HG03354 (cell line): ENCODE data around the gene PCSK5.

Experiments used
- ATAC-seq: cut with Tn5 transposase; IDR thresholded peaks from one replicate; pipeline ENCODE4 v1.9.1; 2021; ENCODE audit warnings: mild to moderate bottlenecking; ENCODE audit not compliant: unreplicated experiment, poor library complexity, severe bottlenecking

PCSK5 gene

DNA sequence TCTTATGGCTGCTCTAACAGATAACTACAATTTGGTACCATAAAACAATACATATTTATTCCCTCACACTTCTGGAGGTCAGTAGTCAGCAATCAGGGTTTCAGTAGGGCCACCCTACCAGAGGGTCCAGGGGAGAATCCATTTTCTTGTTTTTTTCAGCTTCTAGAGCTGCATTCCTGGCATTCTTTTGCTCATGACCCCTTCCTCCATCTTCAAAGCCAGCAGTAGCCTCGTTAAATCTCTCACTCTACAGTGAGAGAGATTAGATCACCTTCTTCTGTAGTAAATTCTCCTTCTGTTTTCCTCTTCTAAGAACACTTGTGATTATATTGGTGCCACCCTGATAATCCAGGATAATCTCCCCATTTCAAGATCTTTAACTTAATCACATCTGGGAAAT is 316.3 kb downstream of the PCSK5 start:
- no peak for ATAC-seq

DNA sequence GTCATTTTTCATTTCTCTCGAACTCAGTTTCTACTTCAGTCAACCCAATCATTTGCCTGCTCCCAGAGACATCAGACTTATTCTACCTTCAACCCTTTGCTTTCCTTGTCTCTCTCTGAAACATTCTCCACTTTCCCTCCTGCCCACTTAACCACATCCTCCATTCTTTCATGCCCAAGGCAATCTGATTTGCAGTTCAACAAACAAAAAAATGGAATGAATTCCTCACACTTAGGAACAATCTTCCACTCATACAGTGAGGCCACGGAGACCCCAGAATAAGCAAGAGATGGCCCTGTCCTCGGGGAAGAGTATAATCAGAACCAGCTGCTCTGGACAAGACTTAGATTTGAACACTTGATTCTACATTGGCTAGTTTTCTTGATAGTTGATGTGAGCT is 323.3 kb downstream of the PCSK5 start:
- ATAC-seq = no peak

DNA sequence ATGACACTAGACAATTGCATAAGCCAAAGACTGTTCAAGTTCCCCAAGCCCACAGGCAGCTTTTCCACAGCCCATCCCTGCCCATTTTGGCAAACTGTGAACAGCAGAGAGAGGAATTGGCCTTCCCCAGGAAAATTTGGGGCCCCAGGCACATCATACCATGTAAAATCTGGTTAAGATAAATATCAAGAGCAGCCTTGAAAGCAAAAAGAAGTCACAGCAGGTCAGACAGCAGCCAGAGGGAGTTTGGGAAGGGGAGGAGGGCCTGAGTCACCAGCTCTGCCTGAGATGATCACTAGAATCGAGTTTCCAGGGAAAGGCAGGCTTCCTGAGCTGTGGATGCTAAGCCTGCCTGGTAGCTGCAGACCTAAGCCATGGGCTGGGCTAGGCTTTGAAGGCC is 324.6 kb downstream of the PCSK5 start:
- ATAC-seq = no peak

DNA sequence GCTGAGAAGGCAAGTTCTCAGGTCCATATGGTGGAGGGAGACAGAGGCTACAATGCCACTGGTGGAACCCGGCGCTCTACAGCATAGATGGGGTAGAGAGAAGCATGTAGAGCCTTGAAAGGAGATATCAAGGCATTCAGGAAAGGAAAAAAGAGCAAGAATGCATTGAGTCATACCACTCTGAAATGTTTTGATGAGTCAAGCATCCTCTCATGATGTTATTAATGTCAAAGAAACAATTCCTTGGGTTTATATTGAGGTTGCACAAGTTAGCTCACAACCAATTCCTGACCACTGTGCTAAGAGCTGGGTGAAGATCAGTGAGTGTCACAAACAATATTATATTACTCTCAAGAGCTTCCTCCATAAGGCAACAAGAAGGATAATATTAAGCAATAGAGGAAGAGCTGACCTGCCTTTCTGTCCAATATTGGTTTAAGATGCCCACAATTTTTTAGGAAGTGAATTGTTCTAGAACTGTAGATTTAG is 325.7 kb downstream of the PCSK5 start:
- ATAC-seq = no peak

- ATAC-seq = no peak
These were observed 327.8 kb downstream of the PCSK5 start for GRCh38 chr9:76218117-76218885.

DNA sequence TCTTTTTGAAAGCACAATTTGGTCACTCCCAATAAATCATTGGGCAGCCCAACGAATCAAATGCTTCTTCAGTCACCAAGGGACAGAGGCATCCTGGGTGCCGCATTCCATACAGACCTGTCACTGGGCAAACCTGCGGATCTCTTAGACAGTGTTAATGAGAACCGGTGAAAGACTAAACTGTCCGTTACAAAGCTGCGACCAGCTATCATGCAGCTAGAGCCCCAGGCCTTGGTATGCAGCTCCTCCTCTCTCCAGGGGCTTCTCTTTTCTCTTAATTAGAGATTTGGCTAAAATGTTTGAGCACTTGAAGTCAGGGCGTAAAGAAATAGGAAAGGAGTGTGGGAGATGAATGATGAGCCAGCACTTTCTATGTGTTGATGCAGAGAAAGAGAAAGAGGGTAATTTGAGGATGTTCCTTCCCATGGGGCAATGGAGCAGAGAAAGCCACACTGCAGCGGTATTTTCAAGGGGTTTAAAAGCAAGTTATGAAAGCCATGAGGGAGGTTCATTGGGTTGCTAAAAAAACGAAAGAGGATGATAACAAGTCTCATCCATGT is 328.5 kb downstream of the PCSK5 start:
- ATAC-seq = no peak

- no peak for ATAC-seq
These were observed 329.2 kb downstream of the PCSK5 start for GRCh38 chr9:76219560-76220151.

- ATAC-seq = no peak
These were observed 330.9 kb downstream of the PCSK5 start for GRCh38 chr9:76221423-76221822.

- ATAC-seq = no peak
These were observed 333.4 kb downstream of the PCSK5 start for GRCh38 chr9:76223749-76224340.

GRCh38 chr9:76227156-76227555 is 336.7 kb downstream of the PCSK5 start:
- no peak for ATAC-seq

GRCh38 chr9:76231001-76231400 is 340.5 kb downstream of the PCSK5 start:
- no peak for ATAC-seq

GRCh38 chr9:76232861-76233489 is 342.5 kb downstream of the PCSK5 start:
- no peak for ATAC-seq

- no peak for ATAC-seq
These were observed 350.1 kb downstream of the PCSK5 start for GRCh38 chr9:76240578-76240977.

GRCh38 chr9:76245518-76245917 is 355.0 kb downstream of the PCSK5 start:
- ATAC-seq = no peak

- no peak for ATAC-seq
These were observed 356.2 kb downstream of the PCSK5 start for GRCh38 chr9:76246680-76247079.

DNA sequence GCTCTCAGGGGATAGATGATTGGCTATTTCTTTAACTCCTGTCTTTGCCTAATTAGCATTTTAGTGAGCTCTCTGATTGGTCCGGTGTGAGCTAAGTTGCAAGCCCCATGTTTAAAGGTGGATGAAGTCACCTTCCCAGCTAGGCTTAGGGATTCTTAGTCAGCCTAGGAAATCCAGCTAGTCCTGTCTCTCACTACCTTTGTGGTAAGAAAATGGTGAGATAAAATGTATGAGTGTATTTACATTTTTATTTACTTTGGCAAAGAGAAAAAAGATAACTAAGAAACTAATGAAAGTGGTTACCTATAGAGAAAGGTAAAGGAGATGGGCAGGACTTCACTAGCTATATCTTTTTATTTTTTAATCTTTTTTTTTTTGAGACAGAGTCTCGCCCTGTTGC is 357.0 kb downstream of the PCSK5 start:
- ATAC-seq = no peak

- no peak for ATAC-seq
These were observed 358.8 kb downstream of the PCSK5 start for GRCh38 chr9:76249309-76249708.

- ATAC-seq = no peak
These were observed 365.4 kb downstream of the PCSK5 start for GRCh38 chr9:76255781-76256455.

GRCh38 chr9:76257311-76257710 is 366.8 kb downstream of the PCSK5 start:
- no peak for ATAC-seq
